ENCODE results near the gene PRKCA. TPM values are rescaled to one million over a fixed set of nuclear protein-coding genes. Genes with fewer than 3 reads are reported as not detected.

Gene PRKCA
- total and polyA plus RNA-seq, 2 donors from 2014 or later: 8.0 to 50.8 TPM

DNA sequence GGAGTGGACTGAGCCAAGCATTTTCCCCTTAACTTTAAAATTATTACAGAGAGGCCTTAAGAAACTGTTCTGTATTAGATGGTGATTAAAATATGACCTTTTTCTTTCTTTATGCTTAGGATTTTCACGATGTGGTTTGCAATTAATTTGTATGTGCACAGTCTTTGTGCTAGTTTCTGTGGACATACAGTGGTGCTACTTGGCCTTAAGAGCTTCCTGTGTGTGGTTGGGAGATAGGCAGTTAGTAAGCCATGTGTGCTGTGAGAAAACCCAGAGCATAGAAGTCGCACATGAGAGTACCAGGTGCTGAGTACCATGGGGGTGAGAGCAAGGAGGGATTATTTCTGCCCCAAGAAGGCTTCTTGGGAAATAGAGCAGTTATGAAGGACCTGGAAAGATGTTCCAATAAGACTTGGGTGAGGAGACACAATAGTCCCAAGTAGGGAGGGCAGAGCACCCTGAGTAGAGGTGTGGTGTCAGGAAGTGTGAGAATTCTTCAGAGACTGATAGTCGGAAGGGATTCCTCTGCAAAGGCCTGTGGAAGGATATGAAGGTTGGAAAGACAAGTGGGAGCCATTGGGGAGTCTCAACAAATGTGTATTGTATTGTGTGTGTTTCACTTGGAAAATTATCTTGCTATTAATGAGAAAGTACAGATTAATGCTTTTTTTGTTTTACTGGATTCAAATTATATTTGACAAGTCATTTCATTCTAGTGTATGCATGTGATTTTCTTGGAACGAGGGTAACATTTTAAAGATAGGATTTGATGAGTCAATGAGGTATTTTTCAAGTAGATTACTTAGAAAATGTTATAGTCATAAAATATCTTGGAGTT is 239.9 kb downstream of the PRKCA start:
- H3K27ac ChIP-seq (ENCODE audit: low read depth in 2 of 2, low read length in 2 of 2): peak overlapping the region; percentile 3 to 33
- no peak for FAIRE-seq
- no peak overlapping the region for H3K9ac ChIP-seq (ENCODE audit: low read length in 3 of 3)
- H3K27me3 ChIP-seq (ENCODE audit: control insufficient read depth, insufficient read depth, low read length): no peaks in the 10 kb centered on the region
- H3K4me3 ChIP-seq (ENCODE audit: low read length in 3 of 3): no peak overlapping the region
- no peaks in the 10 kb centered on the region for H3K36me3 ChIP-seq (ENCODE audit: control insufficient read depth in 2 of 3, insufficient read depth in 3 of 3, low read length in 3 of 3)
- peaks cover 9 to 24% (median 10%) of the 10 kb centered on the region in 3 donors for H3K4me1 ChIP-seq (ENCODE audit: control insufficient read depth in 2 of 3, insufficient read depth in 2 of 3, low read depth in 1 of 3, low read length in 3 of 3)
- peak in 1 of 5 donors; percentile 63 for DNase-seq
- intact Hi-C loops (cut with DNase I): no loop called here
- H3K9me3 ChIP-seq (ENCODE audit: control insufficient read depth in 2 of 3, insufficient read depth in 1 of 3, low read length in 3 of 3): peaks cover 0 to 1% (median 0%) of the 10 kb centered on the region in 3 donors
- TF ChIP-seq, protein P1, sequence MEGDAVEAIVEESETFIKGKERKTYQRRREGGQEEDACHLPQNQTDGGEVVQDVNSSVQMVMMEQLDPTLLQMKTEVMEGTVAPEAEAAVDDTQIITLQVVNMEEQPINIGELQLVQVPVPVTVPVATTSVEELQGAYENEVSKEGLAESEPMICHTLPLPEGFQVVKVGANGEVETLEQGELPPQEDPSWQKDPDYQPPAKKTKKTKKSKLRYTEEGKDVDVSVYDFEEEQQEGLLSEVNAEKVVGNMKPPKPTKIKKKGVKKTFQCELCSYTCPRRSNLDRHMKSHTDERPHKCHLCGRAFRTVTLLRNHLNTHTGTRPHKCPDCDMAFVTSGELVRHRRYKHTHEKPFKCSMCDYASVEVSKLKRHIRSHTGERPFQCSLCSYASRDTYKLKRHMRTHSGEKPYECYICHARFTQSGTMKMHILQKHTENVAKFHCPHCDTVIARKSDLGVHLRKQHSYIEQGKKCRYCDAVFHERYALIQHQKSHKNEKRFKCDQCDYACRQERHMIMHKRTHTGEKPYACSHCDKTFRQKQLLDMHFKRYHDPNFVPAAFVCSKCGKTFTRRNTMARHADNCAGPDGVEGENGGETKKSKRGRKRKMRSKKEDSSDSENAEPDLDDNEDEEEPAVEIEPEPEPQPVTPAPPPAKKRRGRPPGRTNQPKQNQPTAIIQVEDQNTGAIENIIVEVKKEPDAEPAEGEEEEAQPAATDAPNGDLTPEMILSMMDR (IDR thresholded peaks at IDR 0.05; ENCODE audit: borderline replicate concordance, extremely low read depth, insufficient read depth): no peak

DNA sequence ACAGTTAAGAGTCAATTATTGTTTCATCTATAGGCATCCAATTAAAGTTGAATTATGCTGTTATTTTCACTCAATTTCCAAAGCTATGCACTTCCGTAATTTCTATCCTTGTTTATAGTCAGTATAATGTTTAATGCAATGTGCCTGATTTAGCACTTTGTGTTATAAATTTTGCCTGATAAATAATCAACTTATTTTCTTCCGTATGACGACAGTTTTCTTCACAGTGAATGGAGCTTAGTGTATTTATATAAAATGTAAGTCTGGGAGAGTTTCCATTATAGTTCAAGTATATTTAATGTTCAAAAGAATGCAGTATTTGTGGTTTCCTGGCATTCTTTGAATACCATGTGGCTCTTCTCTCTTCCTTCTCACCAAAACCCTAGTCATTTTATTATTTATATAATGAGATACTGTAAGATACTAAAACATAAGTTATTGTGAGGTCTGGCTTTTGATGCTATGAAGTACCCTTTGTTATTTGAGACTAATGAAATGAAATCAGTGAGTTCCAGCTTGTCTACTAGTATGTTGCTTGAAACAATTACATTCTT is 240.6 kb downstream of the PRKCA start:
- H3K27me3 ChIP-seq (ENCODE audit: control insufficient read depth, insufficient read depth, low read length): no peaks in the 10 kb centered on the region
- no peaks in the 10 kb centered on the region for H3K36me3 ChIP-seq (ENCODE audit: control insufficient read depth in 2 of 3, insufficient read depth in 3 of 3, low read length in 3 of 3)
- no peak overlapping the region for H3K27ac ChIP-seq (ENCODE audit: low read depth in 2 of 2, low read length in 2 of 2)
- no peak overlapping the region for H3K4me3 ChIP-seq (ENCODE audit: low read length in 3 of 3)
- H3K9ac ChIP-seq (ENCODE audit: low read length in 3 of 3): no peak overlapping the region
- FAIRE-seq (no peak), DNase-seq (peak in 2 of 5 donors; percentile 37 to 60)
- TF ChIP-seq, protein P1 (IDR thresholded peaks at IDR 0.05; ENCODE audit: borderline replicate concordance, extremely low read depth, insufficient read depth): no peak
- H3K4me1 ChIP-seq (ENCODE audit: control insufficient read depth in 2 of 3, insufficient read depth in 2 of 3, low read depth in 1 of 3, low read length in 3 of 3): peaks cover 9 to 30% (median 10%) of the 10 kb centered on the region in 3 donors
- intact Hi-C loops (cut with DNase I): no loop called here
- peaks cover 0 to 1% (median 0%) of the 10 kb centered on the region in 3 donors for H3K9me3 ChIP-seq (ENCODE audit: control insufficient read depth in 2 of 3, insufficient read depth in 1 of 3, low read length in 3 of 3)

DNA sequence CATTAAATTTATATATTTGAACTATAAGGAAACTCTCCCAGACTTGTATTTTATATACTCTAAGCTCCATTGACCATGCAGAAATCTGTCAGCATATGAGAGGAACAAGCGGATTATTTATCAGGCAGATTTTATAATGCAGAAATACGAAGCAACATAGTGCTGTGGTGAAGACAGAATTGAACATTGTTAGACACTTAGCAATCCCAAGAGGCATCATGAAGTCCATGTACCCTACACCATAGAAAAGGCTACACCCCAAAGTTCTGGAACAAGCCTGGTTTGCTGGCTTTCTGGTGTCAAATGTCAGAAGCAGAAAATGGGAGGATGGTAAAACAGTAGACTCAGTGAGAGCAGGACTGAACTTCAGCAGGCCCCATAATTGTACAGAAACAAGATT is 241.1 kb downstream of the PRKCA start:
- Histone ChIP-seq H3K27ac (ENCODE audit: low read depth in 2 of 2, low read length in 2 of 2) (no peak overlapping the region), H3K9ac (ENCODE audit: low read length in 3 of 3) (no peak overlapping the region), H3K27me3 (ENCODE audit: control insufficient read depth, insufficient read depth, low read length) (no peaks in the 10 kb centered on the region), H3K4me3 (ENCODE audit: low read length in 3 of 3) (no peak overlapping the region), H3K4me1 (ENCODE audit: control insufficient read depth in 2 of 3, insufficient read depth in 2 of 3, low read depth in 1 of 3, low read length in 3 of 3) (peaks cover 9 to 34% (median 14%) of the 10 kb centered on the region in 3 donors), H3K9me3 (ENCODE audit: control insufficient read depth in 2 of 3, insufficient read depth in 1 of 3, low read length in 3 of 3) (peaks cover 0 to 1% (median 0%) of the 10 kb centered on the region in 3 donors), H3K36me3 (ENCODE audit: control insufficient read depth in 2 of 3, insufficient read depth in 3 of 3, low read length in 3 of 3) (no peaks in the 10 kb centered on the region)
- TF ChIP-seq, protein P1 (IDR thresholded peaks at IDR 0.05; ENCODE audit: borderline replicate concordance, extremely low read depth, insufficient read depth): no peak
- FAIRE-seq (no peak), DNase-seq (no peak)
- intact Hi-C loops (cut with DNase I): no loop called here
